Uterus (tissue), 2 donors: ENCODE results near the gene ATP5F1E.

ENCODE experiments used
- POLR2A ChIP-seq, 2 donors: fragments of 450-650 bp; IDR thresholded peaks; one replicate each; pipeline ENCODE4 v1.6.1; 2016; ENCODE audit warnings: antibody characterized with exemption in 2 of 2, mild to moderate bottlenecking in 1 of 2, moderate library complexity in 1 of 2
- TF ChIP-seq, protein P1 (sequence below), 4 experiments: fragments of 200-600 bp in 2 of 4; fragments of 450-650 bp in 2 of 4; sonication (generic) in 2 of 4; IDR thresholded peaks; one replicate each; pipeline ENCODE4 v1.5.1; 2016 to 2019; ENCODE audit warnings: antibody characterized with exemption in 4 of 4, mild to moderate bottlenecking in 2 of 4, moderate library complexity in 1 of 4

DNA sequence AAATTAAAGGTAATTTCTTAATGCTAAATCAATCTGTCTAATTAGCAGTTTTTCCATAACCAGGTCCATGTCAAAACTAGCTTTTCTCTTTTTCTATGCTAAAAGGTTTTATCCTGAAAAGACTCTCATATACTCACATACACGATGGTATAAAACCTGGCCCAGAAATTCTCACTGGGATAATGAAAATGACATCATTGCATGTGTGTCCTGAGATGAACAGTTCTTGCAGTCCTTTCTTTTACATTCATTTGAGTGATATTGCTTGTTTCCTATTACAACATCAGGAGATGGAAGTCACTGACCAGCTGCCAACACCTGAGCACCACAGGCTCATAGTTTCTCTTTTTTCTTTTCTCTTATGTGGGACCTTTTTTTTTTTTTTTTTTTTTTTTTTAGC lies 18.3 kb upstream of the ATP5F1E start:
- TF ChIP-seq, protein P1, sequence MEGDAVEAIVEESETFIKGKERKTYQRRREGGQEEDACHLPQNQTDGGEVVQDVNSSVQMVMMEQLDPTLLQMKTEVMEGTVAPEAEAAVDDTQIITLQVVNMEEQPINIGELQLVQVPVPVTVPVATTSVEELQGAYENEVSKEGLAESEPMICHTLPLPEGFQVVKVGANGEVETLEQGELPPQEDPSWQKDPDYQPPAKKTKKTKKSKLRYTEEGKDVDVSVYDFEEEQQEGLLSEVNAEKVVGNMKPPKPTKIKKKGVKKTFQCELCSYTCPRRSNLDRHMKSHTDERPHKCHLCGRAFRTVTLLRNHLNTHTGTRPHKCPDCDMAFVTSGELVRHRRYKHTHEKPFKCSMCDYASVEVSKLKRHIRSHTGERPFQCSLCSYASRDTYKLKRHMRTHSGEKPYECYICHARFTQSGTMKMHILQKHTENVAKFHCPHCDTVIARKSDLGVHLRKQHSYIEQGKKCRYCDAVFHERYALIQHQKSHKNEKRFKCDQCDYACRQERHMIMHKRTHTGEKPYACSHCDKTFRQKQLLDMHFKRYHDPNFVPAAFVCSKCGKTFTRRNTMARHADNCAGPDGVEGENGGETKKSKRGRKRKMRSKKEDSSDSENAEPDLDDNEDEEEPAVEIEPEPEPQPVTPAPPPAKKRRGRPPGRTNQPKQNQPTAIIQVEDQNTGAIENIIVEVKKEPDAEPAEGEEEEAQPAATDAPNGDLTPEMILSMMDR (IDR thresholded peaks at IDR 0.05) = no peak
- TF ChIP-seq POLR2A (IDR thresholded peaks at IDR 0.05) = no peak
